Fibroblast of skin of left biceps (primary cell): Measurements from ENCODE around the gene WNT7A.

Experiments used
- DNase-seq, 2 experiments: peaks; one replicate each; pipeline ENCODE4 v3.0.0-alpha.2; 2013; ENCODE audit warnings: low read depth in 2 of 2

The WNT7A gene

DNA sequence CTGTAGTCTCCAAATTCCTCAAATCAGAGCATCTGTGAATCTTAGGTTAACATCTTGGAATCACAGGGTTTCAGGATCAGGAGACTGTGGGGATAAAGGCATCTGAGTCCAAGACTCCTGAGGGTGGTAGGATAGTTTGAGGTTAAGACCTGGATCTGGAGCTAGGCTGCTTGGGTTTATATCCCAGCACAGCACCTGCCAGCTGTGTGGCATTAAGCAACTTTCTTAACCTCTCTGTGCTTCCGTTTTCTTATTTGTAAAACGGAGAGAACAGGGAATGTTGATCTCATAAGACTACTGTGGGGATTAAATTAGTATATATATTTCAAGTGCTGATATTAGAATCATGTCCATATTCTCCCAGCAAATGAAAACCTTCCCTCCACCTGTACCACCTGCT lies 33.6 kb downstream of the WNT7A start:
- DNase-seq: no peak

DNA sequence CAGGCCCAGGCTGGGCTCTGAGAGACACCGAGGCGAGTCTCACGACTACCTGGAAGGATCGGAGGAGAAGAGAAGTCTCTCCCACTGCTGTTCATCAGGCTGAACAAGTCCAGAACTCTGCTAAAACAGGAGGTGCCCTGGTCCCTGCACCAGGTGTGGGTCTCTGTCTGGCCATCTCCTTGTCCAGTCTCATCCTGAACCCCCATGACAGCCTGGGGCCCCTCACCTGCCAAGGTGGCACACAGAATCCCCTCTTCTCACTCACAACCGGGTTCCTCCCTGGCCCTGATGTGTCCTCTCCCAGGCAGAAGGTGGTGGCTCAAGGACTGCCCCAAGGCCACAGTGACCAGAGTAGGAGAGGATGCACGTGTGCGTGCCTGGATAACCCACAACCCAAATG lies 34.1 kb downstream of the WNT7A start:
- no peak for DNase-seq

DNA sequence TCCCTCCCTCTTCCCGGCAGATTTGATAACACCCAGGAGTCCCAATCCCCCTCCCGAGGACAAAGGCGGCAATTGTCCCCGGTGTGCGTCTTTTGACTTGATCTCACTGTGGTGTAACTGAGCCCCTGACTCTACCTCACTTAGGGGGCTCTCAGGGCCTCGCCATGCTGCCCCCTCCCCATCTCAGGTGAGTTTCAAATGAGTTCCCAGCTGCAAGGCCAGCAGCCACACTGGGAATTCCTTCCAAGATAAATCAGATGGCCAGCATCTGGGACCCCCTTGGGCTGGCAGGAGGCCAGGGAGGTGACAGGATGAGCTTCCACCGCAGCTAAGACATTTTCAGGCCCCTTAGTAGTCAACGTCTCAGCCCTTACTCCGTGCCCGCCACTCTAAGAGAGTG lies 35.0 kb downstream of the WNT7A start:
- DNase-seq: no peak

DNA sequence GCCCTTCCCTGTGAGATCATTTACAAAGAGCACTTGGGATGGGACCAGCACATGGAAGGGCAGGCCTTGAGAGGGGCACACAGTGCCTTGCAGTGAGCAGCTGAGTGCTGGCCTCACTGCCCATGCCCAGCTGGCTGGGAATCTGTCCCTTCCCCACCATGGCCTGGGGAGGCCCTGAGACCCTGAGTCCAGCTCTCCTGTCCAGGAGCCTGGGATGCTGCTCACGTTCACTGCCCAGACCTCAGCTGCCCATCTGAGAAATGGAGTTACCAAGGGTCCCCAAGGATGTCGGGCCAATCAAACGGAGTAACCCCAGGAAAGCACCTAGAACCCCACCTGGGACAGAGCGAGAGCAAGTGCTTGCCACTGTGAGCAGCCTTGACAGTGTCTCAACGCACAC lies 35.6 kb downstream of the WNT7A start:
- no peak for DNase-seq

DNA sequence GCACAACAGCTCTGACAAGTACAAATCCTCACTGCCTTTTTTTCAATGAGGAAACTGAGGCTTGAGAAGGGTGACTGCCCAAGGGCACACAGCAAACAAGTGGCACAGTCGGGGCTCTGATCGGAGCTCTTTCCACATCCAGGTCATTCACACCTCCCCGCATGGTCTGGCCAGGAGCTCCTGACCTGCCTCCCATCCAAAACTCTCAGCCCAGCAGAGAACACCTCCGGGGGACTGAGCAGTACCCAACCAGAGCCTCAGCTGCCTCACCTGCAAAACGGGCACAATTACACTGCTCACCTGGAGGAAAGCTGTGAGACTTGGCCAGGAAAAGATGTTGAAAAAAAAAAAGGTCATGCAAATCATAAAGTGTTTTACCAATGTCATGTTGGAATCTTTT lies 36.5 kb downstream of the WNT7A start:
- no peak for DNase-seq

DNA sequence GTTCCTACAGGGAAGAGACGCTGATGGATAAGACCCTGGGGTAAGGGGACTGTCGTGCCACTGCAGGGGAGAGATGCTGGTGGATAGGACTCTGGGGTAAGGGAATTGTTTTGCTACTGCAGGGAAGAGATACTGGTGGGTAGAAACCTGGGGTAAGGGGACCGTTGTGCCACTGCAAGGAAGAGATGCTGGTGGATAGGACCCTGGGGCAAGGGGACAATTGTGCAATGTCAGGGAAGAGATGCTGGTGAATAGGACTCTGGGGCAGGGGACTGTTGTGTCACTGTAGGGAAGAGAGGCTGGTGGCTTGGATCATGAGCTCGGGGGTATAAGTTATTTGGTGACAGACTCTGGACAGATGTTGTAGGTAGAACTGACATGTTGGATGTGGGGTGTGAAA lies 37.6 kb downstream of the WNT7A start:
- DNase-seq: no peak

DNA sequence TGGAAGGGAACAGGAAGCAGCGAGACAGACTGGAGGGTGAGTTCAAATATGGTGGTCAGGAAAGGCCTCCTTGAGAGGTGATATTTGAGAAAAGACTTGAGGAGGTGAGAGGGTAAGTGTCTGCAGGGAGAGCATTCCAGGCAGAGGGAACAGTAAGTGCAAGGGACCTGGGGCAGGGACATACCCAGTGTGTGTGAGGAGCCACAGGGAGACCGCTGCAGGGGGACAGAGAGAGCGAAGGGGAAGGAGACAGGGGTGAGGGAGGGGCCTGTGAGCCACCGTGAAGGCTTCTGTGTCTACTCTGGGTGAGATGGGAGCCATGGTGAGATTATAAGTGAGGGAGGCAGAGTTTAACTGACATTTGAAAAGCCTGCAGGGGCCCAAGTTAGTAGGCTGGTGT lies 38.0 kb downstream of the WNT7A start:
- DNase-seq: no peak

DNA sequence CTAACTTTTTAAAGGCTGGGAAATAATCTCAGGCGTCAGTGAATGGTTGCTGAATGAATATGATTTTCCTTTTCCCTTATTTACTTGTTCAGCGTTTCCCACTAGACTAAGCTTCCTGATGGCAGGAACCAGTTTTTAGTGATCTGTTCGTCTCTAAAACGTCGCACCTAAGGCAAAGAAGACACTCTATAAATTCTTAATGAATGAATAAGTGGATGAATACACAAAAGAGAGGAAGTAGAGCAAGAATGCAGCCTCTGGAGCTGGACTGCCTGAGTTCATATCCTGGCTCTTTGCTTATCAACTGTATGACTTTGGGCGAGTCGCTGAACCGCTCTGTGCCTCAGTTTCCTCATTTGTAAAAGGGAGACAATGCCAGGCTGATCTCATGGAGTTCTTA lies 38.7 kb downstream of the WNT7A start:
- DNase-seq: no peak

DNA sequence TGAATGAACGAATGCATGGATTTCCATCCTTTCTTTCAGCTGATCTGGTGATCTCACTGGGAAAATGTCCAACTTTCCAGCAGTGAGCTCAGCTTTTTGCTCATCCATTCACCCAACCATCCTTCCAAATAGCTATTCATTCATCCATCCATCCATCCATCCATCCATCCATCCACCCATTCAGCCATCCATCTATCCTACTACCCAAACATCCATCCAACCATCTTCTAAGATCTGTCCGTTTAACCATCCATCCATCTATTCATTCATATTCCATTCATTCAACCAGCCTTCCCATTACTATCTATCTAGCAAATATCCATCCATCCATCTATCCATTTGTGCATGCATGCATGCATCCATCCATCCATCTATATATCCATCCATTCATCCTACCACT lies 39.4 kb downstream of the WNT7A start:
- DNase-seq: no peak

DNA sequence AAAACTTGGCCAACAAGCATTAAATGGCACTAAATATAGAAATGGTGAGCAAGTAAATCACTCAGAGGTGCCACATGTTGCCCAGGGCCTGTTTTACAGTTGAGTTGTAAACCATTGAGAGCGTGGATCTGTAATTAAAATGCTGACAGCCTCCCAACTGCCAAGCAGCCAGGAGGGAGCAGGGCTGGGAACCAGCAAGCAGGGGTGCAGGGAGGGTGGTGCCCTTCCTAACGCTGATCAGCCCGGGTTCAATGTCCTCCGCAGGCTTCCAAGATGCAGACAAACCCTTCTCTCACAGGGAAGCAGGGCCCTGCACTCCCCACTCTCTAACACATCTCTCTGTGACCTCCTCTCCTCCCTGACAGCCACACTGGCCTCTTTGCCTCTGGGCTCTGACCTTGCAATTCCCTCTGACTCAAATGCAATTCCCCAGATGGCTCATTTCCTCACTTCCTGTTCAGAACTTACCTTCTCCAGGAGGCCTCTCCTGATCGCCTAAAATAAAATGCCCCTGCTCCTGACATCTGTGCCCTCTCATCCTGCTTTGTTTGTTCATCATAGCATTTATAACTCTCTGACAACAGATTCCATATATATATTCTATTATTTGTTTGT lies 40.0 kb downstream of the WNT7A start:
- DNase-seq: no peak

DNA sequence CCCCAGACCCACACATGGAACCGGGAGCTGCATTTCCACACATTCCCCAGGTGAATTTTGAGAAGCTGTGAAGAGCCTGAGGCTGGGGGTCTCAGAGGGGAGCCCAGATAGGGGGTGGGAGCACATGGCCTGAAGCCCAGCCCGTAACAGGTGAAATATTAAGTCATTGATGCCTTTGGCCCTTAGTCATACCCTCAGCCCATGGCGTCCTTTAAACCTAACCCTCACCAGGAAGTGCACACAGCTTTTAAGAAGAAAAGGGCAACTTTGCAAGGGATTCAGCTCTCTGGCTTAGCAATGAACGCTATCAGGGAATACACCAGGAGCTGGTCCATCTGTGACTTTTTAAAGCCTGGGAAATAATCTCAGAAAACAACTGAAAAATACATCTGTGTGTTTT lies 40.6 kb downstream of the WNT7A start:
- no peak for DNase-seq

DNA sequence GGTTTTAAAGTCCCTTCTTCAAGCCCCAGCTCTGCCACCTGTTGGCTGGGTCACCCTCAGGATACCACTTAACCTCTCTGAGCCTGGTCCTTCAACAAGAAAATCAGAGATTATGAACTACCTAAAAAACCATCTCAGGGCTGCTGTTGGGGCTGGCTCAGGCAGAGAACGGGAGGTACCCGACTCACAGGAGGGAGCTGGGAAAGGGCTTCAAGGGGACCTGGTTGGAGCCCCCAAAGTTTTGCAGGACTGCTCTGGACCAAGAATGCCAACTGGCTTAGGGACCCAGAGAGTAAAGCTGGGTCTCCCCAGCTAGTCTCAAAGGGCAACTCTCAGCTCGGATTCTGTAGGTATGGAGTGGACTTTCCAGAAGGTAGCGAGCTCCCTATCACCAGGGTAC lies 41.5 kb downstream of the WNT7A start:
- no peak for DNase-seq

DNA sequence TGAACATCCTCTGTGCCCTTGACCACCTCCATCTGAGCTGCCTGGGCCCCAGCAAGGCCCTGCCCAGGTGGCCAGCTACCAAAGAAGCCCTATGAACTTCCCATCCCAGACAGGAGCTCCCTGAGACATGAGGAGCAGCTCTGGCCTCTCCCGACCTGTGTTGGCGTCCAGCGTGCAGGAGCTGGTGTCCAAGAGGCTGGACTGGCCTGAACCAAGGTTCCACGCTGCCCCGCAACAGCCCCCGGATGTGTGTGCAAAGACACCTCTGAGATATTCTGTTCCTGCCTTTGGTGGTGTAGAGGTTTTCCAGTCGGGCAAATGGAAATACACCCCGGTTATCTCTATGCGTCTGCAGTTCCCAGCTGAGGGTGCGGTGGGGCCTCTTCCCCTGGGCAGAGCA lies 42.1 kb downstream of the WNT7A start:
- no peak for DNase-seq

DNA sequence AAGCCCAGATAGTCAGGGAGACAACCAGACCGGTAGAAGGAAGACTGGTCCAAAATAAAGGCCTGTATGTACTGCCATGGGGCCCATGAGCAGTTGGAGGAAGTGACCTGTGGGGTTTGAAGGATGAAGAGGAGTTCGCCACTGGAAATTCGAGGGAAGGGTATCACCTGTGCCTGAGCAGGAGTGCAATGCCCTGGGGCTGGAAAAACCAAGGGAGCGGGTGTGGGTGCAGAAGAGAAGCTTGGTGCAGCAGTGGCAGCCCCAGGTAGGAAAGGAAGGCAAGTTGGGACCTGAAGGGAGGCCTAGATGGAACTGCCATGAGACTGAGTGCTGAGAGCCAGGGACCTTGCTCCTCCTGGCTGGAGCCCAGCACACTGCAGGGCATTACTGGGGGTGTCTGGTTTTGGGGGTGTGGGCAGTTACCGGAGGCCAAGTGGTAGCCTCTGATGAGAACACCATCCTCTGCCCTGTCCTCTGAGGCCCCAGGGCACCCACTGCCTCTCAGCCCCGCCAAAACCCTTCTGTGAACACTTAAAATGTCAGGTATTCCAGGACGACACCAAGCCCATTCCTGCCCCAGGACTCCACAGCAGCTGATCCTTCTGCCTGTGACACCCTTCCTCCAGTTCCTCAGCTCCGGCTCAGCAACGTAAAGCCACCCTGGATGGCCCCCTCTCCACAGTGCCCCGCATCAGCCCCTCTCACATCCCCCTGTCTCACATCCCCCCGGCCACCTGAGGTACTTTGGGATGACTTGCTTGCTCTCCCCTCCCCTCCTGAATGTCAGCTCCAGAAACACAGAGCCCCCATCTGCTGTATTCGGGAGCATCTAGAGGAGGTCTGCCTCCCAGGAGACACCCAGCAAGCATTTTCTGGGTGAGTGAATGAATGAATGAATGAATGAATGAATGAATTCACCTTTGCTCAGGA lies 42.9 kb downstream of the WNT7A start:
- no peak for DNase-seq

DNA sequence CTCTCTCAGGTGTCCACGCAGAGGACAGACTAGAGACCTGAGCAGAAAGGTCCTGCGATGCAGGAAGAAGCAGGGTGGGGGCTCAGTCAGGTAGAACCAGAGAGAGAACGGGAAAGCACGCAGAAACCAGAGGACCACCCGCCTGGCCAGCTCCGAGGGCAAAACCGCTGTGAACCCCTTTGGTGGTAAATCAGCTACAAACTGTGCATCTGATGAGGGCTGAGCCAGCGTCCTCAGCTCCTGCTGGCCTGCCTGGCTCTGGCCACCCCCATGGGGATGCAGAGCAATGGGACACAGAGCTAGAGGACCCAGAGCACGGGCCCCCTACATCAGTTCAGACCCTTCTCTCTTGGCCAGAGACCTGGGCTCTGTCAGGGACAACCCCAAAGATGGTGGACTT lies 44.6 kb downstream of the WNT7A start:
- DNase-seq: no peak

DNA sequence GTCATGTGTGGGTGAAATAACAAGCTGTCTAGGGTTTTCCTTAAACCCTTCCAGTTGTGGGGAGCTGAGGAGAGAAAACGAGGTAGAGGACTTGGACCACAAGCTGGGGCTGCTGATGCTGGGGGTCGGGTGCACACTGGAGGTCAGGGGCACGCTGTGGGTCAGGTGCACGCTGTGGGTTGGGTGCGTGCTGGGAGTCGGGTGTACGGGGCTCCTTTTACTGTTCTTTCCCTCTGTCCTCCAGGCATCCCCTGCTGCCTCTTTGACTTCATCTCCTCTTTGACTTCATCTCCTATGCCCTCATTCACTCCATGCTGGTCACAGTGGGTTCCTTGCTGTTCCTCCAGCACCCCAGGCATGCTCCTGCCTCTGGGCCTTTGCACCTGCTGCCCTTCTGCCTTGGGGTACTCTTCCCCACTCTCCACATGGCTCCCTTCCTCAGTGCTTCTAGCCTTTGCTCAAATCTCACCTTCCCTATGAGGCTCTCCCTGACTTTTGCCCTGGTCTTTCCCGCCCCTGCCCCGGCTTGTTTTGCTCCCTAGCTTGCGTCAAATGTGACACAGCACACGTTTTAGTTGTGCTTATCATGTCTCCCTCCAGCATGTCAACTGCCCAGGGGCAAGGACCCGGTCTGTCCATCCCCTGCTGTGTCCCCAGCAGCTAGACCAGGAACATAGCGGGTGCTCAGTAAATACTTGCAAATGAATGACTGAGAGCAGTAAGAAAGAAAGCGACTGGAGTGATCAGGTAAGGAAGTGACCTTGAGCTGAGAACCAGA lies 45.4 kb downstream of the WNT7A start:
- no peak for DNase-seq

DNA sequence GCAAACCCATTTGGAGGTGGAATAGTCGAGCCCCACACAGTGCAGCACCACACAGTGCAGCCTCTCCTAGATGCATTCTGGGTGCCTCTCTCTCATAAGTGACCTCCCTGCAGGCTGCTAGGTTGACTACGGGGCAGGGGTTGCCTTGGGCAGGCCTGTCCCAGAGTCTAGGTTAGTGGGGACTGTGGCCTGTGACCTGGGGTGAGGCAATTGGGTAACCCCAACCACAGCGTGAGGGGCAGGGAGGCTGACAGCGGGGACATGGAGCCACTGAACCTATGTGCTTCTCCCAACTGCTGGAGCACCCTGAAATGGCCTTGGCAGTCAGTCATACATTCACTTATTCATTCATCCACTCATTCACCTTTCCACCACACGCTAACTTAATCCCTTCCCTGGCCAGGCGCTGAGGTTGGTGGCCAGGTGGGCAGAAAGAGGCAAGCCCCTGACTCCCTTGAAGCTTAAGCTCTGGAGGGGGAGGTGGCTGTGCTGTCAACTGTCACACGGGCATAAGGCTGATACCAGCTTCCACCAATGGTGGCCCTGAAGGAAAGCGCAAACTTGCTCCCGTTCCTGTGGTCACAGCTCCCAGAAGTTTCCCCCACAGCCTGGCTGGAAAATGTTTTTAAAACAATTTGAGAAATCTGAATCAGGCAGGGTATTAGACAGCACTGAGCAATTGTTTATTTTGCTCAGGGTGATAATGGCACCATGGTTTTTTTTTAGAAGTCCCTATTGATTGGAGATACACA lies 46.2 kb downstream of the WNT7A start:
- no peak for DNase-seq

DNA sequence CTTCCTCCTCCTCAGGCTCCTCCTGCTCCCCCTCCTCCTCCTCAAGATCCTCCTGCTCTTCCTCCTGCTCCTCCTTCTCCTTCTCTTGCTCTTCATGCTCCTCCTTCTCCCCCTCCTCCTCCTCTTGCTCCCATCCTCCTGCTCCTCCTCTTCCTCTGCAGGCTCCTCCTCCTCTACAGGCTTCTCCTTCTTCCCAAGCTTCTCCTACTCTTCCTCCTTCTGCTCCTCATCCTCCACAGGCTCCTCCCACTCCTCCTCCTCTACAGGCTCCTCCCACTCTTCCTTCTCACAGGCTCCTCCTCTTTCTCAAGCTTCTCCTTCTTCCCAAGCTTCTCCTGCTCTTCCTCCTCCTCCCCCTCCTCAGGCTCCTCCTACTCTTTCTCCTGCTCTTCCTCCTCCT lies 47.7 kb downstream of the WNT7A start:
- DNase-seq: no peak

DNA sequence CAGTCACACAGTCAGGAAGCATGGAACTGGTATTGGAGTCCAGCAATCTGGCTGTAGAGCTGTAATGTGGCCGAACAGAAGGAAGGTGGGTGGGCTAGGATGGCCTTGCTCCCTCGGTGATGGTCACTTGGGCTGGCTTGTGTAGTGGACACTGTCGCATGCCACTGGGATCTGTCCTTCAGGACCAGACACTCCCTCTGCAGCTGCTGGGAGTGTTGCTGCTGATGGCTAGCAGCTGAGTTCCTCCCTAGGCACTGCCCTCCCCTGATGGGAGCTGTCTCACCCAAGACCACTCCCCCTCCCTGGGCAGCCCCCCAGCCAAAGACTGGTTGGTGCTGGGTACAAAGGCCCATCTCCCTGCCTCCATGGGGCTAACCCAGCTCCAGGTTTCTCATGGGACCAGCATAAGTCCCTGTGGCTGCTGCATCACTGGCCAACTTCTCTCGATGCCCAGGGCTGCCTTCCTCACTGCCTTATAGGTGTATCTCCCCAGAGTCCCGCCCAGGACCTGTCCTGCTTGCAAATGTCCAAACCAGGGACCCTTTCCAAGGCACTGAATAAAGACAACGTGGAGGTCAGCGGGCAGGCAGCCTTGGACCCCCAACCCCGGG lies 48.4 kb downstream of the WNT7A start:
- no peak for DNase-seq

DNA sequence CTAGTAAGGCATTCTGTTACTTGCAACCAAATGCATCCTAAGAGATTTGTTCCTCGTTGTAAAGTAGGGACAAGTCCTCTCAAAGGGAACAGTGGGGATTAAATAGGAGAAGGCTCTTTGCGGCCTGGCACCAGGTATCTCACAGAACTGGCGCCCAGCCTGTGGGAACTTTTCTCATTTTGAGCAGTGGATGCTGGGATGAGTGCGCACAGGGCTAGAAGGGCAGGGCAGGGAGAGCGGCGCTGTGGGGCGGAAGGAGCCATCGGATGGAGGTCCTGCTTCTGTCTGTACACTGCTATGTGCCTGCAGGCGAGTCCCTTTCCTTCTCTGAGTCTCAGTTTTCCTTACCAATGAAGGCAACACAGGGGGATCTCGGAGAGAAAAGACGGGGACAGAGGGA lies 50.6 kb downstream of the WNT7A start:
- no peak for DNase-seq

DNA sequence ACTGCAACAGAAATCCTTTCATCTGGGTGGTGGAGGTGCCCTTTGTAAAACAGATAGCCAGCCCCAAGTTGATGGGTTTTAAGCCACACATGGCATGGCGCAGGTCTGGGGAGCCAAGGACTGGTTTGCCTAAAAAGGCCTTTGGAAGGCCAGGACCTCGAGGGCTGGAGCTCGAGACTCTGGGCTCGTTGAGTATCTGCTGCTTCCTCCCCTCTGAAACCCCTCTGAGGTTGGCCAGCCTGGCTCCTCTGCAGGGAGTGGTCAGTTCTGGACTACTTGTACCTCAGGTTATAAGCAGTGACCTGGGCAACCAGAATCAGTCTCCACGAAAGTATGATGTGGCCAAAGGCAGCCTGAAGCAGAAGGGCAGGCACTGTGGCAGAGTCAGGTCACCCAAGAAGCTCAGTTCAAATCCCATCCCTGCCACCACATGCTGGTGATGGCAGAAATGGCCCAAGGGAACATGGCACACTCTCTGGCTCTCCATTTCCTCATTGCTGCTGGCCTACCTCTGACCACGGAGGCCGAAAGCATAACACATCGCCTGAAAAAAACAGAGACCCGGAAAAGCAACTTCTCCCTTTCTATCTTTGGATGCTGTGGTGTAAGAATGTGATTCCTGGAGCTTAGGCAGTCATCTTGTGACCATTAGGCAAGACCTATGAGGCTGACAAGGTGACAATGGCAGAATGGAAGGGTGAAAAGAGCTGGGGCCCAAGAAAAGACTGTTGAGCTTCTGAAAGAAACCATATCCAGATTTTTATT lies 51.2 kb downstream of the WNT7A start:
- no peak for DNase-seq
